Tibial nerve (tissue), 4 donors: ENCODE data around the gene KCNAB2.

ENCODE experiments used
- EP300 ChIP-seq, 2 donors: sonication (generic); formaldehyde crosslinking; IDR thresholded peaks; one replicate each; pipeline ENCODE4 v1.6.1; 2017; ENCODE audit warnings: antibody characterized with exemption in 2 of 2, mild to moderate bottlenecking in 1 of 2
- POLR2A ChIP-seq, 2 donors: fragments of 450-650 bp; IDR thresholded peaks; one replicate each; pipeline ENCODE4 v1.6.1; 2017; ENCODE audit warnings: antibody characterized with exemption in 2 of 2, mild to moderate bottlenecking in 2 of 2, moderate library complexity in 2 of 2
- TF ChIP-seq, protein P1 (sequence below), 5 experiments: fragments of 200-600 bp in 3 of 5; fragments of 450-650 bp in 2 of 5; sonication (generic) in 3 of 5; IDR thresholded peaks; one replicate each; pipeline ENCODE4 v1.5.1; 2016 to 2019; ENCODE audit warnings: antibody characterized with exemption in 5 of 5, mild to moderate bottlenecking in 3 of 5, moderate library complexity in 2 of 5

- TF ChIP-seq, protein P1, sequence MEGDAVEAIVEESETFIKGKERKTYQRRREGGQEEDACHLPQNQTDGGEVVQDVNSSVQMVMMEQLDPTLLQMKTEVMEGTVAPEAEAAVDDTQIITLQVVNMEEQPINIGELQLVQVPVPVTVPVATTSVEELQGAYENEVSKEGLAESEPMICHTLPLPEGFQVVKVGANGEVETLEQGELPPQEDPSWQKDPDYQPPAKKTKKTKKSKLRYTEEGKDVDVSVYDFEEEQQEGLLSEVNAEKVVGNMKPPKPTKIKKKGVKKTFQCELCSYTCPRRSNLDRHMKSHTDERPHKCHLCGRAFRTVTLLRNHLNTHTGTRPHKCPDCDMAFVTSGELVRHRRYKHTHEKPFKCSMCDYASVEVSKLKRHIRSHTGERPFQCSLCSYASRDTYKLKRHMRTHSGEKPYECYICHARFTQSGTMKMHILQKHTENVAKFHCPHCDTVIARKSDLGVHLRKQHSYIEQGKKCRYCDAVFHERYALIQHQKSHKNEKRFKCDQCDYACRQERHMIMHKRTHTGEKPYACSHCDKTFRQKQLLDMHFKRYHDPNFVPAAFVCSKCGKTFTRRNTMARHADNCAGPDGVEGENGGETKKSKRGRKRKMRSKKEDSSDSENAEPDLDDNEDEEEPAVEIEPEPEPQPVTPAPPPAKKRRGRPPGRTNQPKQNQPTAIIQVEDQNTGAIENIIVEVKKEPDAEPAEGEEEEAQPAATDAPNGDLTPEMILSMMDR (IDR thresholded peaks at IDR 0.05), result no peak
- TF ChIP-seq POLR2A (IDR thresholded peaks at IDR 0.05), result no peak
- no peak for TF ChIP-seq EP300 (IDR thresholded peaks at IDR 0.05)
Measured at GRCh38 chr1:6111991-6112689, 66.5 kb downstream of the KCNAB2 start.
